Fibroblast of skin of abdomen (primary cell): Measurements from ENCODE around the gene FGD4. TPM values are rescaled to one million over a fixed set of nuclear protein-coding genes. Genes with fewer than 3 reads are reported as not detected.

Source experiments
- DNase-seq: peaks from one replicate; pipeline ENCODE4 v3.0.0-alpha.2; 2013
- polyA plus RNA-seq, 2 experiments: library from polyadenylated mRNA; unstranded; fragments of 120-200 nt; gene quantifications; one replicate each; pipeline ENCODE4 v1.2.1, GENCODE V29; 2013; ENCODE audit not compliant: insufficient read length in 2 of 2

The FGD4 gene
- 0.24 TPM for polyA plus RNA-seq (2013, experiment 1 of 2; ENCODE audit: insufficient read length)
- 0.24 TPM for polyA plus RNA-seq (2013, experiment 2 of 2; ENCODE audit: insufficient read length)

GRCh38 chr12:32399370-32400113, at the start of gene FGD4:
FGD4 (plus strand) TSS chr12:32399558.
- DNase-seq: peak; percentile 58

DNA sequence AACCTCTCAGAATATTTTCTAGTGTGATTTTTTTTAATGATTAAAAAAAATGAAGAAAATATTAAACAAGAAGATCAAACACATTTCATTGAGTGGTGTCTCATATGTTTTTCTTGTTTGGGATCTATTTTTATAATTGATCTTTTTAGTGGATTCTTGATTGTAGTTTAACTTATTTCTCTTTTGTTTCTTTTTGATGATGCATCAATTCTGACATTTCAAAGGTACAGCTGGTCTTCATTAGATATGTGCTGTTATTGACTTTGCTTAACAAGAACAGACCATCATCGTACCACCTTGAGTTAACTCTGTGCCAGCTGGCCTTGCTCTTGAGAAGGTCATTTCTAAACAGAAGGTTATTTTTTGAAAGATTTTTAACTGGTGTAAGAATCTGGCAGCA, 45.8 kb upstream of the FGD4 start:
- no peak for DNase-seq

DNA sequence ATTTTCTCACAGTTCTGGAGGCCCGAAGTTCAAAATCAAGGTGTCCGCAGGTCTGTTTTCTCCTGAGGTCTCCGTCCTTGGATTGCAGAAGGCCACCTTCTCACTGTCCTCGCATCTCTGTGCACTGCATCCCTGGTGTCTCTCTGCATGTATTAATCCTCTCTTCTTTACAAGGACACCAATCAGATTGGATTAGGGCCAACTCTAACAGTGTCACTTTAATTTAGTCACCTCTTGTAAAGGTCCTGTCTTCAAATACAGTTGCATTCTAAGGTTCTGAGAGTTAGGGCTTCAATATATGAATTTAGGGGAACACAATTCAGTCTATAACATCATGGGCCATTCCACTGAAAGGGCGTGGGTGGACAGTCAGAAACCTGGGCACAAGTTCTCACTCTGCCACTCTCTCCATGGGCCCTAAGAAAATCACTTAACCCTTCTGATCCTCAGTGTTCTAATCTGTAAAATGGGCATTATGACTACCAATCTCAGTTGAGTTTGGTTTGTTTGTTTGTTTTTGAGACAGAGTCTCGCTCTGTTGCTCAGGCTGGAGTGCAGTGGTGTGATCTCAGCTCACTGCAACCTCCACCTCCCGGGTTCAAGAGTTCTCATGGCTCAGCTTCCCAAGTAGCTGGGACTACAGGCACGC, 41.6 kb upstream of the FGD4 start:
- no peak for DNase-seq

- DNase-seq: no peak
These were observed 38.4 kb upstream of the FGD4 start for GRCh38 chr12:32360956-32361355.

DNA sequence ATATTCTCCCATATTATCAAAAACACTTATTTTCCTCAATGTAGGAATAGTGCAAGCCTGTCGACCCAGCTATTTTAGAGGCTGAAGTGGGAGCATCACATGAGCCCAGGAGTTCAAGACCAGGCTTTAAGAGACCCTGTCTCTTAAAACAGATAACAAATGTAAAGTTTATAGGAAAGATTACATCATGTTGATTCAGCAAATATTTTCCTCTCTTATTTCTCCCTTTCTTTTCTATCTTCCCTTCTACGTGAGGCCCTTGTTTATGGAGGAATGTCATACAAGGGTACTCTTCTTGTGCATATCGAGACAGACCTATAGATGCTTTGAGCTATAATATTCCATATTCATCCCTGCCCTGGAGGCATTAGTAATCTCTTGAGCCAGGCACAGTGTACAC, 36.5 kb upstream of the FGD4 start:
- DNase-seq: no peak

DNA sequence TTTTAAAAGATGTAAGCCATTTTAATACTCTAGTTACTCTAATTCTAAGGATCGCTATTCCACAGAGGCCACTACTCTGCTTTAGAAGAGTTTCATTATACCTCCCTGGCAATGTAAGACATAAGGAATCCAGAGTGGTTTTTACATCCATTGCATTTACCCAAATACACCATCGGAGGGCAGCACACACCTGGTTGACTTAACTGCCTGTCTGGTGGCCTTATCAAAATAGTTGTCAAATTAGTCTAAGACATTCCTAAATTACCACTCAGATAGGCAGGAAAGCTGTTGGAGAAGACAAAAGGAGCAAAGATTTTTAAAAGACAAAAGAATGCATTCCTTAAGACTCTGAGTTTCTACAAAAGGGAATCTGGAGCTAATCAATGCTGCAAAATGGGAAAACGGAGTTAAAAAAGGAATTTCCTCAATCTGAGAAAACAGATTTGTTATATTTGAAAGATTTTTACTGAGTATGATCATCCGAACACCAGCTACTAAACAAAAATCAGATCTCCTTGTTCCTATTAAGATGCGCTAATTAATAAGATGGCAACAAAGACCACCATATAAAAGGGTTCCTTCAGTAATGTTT, 33.8 kb upstream of the FGD4 start:
- DNase-seq: peak; percentile 77

GRCh38 chr12:32366714-32367113, 32.6 kb upstream of the FGD4 start:
- DNase-seq: no peak

GRCh38 chr12:32367381-32367780, 32.0 kb upstream of the FGD4 start:
- DNase-seq: no peak

GRCh38 chr12:32369202-32369601, 30.2 kb upstream of the FGD4 start:
- DNase-seq: no peak

- no peak for DNase-seq
These were observed 21.9 kb upstream of the FGD4 start for GRCh38 chr12:32377344-32378055.

DNA sequence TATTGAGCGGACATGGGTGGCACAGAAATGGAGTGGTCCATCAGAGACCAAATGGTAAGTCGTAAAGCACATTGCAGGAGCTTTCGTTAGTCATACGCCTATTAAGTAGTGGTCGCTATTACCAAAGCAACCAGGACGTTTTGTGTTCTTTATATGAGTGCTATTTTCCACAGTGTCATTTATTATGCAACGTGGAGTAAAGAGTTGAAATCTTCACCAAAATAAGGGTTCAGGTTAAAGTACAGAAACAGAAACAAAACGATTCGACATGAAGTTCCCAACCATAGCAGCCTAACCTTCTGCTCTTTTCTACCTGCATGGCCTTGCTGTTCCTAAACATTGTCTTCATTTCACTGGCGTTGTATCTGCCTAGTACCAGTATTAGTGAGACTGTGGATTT, 20.1 kb upstream of the FGD4 start:
- DNase-seq: no peak

- DNase-seq: no peak
These were observed 19.7 kb upstream of the FGD4 start for GRCh38 chr12:32379667-32380066.

GRCh38 chr12:32382226-32382625, 17.1 kb upstream of the FGD4 start:
- no peak for DNase-seq

GRCh38 chr12:32390572-32391219, 8.7 kb upstream of the FGD4 start:
- peak; percentile 18 for DNase-seq

- DNase-seq: no peak
These were observed 4.3 kb upstream of the FGD4 start for GRCh38 chr12:32395026-32395425.

DNA sequence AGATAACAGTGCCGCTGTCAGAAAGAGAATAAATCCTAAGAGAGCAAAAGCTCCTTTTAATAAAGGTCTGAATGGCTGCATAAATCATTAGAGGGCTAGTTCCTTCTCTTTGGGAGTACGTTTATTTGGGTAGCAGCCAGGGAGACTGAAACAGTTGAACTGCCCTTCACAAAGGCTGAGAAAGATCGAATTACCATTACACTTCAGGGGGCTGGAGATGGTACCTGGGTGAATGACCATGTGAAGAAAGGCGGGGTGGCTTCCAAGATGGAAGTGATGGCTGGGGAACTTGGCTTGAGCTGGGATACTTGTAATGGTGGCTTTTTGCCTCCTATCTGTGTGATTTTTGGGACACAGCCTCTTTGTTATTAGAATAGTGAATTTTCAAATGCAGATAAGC, 1.7 kb upstream of the FGD4 start:
- DNase-seq: no peak

DNA sequence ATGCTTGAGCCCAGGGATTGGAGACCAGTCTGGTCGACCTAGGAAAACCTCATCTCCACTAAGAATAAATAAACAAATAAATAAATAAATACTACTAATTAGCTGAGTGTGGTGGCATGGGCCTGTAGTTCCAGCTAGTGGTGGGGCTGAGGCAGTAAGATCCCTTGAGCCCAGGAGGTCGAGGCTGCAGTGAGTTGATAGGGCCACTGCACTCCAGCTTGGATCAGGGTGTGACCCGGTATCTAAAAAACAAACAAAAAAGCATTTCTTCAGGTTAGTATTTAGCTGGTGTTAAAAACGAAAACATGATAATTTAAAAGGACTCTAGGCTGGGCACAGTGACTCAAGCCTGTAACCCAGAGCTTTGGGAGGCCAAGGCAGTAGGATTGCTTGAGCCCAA, 1.2 kb upstream of the FGD4 start:
- DNase-seq: no peak

- DNase-seq: no peak
These were observed 465 bp upstream of the FGD4 start for GRCh38 chr12:32398816-32399369.

- no peak for DNase-seq
These were observed 835 bp downstream of the FGD4 start for GRCh38 chr12:32400114-32400672.

DNA sequence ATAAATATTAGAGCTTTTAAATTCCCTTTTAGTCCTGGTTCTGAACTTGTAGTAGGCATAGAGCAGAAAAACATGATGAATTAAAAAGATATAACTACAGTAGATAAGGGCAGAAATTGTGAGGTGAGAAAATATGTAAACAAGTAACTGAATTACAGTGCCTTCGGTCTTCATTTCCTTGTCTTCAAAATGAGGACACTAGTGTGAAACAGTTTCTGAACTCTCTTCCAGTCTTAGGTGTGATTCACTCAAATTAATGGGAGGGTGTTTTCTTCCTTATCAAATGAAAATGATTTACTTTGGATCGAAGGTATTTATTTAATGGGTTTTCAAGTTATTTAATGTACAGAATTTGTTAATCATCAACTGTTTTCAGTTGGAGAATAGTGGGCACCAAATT, 1.5 kb downstream of the FGD4 start:
- DNase-seq: no peak

GRCh38 chr12:32402170-32402569, 2.8 kb downstream of the FGD4 start:
- DNase-seq: no peak

GRCh38 chr12:32402946-32403345, 3.6 kb downstream of the FGD4 start:
- no peak for DNase-seq
